ENCODE data around the gene THADA. TPM values are rescaled to one million over a fixed set of nuclear protein-coding genes. Genes with fewer than 3 reads are reported as not detected.

Gene THADA
- total RNA-seq, 1 experiment from 2014 or later = 22.0 TPM

DNA sequence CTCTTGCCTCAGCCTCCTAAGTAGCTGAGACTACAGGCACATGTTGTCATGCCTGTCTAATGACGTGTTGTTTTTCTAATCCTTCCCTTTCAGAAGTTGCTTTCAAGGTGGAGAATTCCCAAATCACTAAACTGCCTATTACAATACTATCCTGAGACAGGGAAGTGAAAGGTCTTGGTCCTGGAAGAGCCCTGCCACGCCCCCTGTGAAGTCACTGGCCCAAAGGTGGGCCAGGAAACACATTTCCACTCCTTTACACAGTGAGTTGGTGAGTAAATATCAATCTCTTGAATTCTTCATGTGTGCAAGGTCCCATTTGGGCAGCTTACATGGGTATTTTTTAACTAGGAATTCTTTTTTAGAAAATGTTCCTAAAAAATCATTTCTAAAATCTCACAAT lies 150.1 kb downstream of the THADA start:
- no peak for DNase-seq (ENCODE audit: low read depth)

DNA sequence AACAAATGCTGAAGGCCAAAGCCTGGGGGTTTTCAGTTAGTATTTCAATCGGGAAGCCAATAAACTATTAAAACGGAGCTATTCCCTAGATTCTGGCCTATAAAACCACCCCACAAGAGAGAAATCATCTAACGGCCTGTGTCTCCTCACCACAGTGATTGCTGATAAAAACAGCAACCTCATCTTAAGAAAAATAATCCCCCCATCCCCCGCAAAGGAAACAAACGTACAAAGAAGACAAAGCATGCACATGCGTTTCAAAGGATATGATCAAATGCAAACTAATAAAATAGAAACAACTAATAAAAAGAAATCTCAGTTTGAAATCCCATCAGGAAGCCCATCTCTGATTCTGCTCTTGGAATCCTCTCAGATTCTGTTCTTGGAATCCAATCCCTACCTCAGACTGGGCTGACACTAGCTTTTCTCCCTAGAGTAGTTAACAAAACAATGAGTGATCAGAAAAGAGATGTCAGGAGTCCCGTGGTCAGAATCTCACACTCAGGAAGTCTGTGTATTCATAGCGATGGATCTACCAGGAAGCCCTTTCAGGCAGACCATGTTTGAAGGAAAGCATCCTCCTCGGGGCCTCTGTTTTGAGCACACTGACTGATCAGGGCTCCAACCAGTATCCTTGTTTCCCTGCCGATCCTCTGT lies 150.7 kb downstream of the THADA start:
- no peak for DNase-seq (ENCODE audit: low read depth)

DNA sequence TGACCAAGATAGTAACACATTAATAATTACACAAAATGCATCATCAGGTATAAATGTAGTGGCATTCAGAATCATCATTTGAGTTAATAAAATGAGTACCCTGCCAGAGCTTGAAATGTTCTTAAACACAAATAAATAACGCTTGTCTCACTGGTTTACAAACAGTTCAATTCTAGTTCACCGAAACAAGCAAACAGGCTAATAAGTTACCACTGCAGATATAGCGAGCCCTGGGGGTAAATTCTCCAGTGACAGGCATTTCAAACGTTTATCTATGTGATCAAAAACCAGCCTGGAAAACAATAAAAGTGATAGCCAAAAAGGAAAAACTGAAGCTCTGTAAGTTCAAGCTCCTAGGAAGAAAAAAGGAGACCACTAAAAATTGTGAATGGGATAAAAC lies 152.6 kb downstream of the THADA start:
- DNase-seq (ENCODE audit: low read depth) = no peak

DNA sequence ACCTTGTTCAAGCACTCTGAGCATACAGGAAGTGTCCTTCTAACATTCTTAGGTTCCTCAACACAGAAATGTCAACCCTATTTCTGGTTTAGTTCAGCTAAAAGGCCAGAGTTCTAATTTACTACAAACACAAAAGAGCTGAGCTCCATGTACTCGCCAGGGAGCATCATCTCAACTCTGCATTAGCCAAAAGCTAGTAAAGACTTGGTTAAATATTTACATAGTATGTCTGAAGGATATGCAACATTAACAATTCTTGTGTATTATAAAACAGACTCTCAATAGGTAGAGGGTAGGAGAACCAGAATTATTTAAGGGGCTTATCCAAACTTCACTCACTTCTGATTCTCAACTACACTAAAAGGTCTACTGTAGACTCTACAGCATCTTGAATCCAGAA lies 154.6 kb downstream of the THADA start:
- no peak for DNase-seq (ENCODE audit: low read depth)

DNA sequence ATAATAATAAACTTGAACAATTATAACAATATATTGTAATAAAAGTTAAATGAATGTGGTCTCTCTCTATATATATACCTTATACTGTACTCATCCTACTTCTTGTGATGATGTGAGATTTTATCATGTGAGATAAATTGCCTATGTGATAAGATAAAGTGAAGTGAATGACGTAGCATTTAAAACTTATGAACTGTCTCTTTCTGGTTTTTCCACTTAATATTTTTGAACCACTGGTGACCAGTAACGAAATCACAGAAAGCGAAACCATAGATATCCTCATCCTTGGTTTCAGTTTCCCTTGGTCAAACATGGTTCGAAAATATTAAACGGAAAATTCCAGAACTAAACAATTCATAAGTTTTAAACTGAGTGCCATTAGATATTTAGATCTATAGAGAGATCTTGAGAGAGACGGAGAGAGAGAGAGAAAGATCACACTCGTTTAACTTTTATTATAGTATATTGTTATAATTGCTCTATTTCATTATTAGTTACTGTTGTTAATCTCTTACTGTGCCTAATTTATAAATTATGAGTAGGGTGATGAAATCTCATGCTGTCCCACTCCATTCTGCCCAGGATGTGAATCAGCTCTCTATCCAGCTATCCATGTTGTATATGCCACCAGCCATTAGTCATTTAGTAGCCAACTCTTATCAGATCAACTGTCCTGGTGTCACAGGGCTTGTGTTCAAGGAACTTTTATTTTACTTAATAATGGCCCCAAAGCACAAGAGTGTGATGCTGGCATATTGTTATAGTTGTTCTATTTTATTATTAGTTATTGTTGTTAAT lies 156.8 kb downstream of the THADA start:
- peak; percentile 69 for DNase-seq (ENCODE audit: low read depth)

DNA sequence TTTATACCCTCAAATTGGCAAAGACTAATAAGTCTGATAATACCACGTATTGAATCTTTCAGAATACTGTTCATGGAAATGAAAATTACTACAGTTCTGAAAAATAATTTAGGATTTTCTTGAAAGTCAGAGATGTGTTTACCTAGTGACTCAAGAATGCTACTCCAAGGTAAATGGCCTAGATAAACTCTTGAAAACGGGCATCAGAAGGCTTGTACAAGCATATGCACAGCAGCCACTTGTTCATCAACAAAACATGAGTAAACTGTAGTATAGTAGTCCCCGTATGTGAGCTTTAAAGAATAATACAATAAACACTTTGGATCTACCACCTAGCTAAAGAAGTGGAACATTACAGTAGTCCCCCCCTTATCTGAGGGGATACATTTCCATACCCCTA lies 157.5 kb downstream of the THADA start:
- DNase-seq (ENCODE audit: low read depth) = no peak

DNA sequence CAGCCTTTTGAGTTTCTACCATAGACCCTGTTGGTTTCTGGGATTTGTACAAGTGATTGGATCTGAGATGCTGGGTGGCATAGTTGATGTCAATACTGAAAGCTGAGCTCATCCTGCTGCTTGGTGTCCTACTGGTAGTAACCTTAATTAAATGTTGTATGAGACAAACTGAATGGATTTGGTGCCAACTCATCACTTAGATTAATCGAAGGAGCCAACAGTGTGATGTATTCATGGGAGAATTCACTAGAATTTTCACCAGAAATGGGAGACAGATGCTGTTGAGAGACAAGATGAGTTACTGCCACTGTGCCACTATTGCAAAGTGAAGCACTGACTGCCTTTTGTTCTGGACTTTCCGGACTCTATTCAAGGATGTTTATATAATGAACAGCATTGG lies 158.5 kb downstream of the THADA start:
- no peak for DNase-seq (ENCODE audit: low read depth)

DNA sequence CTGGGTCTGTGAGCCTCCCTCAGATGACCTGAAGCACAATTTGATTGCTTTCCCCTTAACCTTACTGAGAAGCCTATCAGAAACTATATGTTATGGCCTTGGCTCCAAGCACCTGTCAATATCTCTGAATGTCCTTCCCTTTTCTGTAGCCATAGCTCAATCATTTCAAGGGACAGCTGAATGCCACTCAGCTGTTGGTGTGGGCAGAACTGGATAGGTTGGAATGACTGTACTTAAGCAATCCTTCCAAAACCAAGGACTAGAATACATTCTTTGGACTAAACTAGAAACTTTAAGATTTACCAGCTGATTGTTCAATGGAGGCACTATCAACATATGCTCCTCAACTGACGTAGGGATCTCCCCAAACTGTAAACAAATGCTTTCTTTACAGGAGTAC lies 159.4 kb downstream of the THADA start:
- no peak for DNase-seq (ENCODE audit: low read depth)

DNA sequence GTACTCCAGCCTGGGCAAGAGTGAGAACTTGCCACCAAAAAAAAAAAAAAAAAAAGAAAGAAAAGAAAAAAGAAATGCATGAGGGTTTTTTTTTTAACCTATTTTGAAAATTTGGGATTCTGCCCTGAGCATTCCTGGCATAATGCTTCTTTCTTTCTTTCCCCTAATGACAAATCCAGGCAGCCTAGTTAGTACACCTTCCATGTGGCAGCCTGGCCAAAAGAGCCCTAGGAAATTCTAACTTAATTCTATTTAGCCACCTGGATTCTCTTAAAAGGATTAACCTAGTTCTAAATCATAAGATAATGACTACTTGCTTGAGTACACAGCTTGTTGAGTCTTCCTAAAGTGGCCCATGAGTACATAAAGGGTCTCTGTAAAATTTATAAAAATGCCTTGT lies 160.1 kb downstream of the THADA start:
- no peak for DNase-seq (ENCODE audit: low read depth)

DNA sequence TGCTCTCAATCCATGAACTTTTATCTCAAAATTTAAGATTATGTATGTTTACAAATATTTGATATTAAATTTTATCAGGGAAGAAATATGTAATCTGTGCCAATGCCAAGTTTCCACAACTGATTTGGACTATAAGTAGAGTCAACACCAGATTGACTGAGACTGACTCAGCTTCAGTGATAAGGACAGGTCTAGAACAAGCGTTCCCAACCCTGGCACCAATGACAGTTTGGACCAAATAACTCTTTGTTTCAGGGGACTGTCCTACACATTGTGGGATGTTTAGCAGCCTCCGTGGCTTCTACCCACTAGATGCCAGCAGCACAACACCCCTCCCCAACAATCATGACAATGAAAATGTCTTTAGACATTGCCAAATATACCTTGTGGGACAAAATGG lies 165.3 kb downstream of the THADA start:
- DNase-seq (ENCODE audit: low read depth) = no peak

DNA sequence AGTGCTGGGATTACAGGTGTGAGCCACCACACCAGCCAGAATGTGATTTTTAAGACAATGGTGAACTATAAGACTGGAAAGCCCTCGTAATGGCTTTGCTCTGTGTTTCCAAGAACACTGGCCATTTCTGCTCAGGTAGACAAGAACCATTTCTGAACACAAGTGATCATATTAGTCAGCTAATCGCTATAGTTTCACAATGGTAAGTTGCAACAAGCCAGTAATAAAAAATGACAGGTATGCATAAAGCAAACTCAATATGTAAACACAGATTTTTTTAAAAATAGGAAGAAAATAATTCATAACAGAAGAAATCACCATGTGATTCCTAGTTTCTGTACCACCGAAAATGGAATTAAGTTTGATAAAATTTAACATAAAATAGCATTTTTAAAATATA lies 166.5 kb downstream of the THADA start:
- no peak for DNase-seq (ENCODE audit: low read depth)

DNA sequence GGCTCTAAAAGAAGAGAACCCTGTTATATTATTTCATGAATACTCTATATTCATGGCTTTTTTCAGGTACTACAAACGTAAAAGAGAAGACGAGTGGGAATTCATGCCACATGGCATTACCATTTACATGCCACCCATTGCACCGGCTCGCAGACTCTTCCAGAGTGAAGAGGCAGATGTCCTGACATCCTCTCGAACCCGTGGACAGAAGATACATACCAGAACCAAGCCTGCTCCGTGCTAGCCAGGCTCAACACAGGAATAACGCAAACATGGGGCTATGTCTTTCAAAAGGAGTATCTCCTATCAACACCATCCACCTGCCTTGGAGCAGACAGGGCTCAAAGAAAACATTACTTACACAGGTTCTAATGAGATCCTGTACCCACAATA lies 168.8 kb downstream of the THADA start:
- no peak for DNase-seq (ENCODE audit: low read depth)

DNA sequence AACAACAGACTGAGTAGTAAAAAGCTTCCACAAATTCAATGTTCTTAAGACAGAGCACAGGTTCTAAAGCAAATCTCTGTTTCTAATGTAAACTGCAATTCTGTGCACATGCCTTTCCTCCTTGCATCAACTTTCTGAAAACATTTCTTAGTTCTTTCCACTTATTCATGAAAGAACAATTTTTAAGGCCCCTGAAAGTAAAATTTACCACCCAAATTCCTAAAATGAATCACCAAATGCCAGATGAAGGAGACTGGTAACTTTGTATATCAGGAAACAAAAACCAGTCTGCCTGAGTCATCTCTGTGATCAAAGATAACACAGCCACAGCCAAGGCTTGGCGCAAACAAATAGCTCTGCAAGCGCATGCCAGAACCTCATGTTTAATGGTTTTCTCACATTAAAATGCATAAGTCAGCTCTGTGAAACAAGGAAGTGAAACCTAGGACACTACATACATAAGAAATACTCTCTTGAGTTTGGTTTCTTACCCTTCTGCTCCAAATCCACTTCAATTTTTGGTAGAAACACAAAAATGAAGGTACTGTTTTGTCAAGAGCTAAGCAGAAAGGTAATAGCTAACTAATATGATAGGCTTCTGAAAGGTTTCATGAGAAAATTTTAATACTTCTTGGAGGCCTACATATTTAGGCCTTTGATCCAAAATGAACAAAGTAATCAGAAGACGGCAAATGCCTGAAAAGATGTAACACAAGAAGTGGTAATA lies 169.4 kb downstream of the THADA start:
- DNase-seq (ENCODE audit: low read depth) = peak; percentile 99

DNA sequence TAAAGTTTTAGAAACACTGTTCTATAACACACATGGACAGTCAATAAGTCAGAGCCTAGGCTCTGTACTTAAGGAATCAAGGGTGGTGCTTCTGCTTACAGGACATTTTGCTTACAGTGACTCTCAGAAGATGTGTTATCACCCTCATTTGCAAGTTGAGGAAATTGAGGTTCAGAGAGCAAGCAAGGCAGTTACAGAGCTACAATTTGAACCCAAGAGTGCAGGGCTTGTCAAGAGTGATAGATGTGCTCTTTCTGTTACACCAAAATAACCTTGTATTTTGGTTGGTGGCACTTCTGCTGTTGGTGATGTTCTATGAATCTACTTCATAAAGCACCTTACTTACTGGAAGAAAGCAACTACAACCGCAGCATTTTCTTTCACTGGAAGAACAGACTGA lies 170.2 kb downstream of the THADA start:
- DNase-seq (ENCODE audit: low read depth) = no peak

DNA sequence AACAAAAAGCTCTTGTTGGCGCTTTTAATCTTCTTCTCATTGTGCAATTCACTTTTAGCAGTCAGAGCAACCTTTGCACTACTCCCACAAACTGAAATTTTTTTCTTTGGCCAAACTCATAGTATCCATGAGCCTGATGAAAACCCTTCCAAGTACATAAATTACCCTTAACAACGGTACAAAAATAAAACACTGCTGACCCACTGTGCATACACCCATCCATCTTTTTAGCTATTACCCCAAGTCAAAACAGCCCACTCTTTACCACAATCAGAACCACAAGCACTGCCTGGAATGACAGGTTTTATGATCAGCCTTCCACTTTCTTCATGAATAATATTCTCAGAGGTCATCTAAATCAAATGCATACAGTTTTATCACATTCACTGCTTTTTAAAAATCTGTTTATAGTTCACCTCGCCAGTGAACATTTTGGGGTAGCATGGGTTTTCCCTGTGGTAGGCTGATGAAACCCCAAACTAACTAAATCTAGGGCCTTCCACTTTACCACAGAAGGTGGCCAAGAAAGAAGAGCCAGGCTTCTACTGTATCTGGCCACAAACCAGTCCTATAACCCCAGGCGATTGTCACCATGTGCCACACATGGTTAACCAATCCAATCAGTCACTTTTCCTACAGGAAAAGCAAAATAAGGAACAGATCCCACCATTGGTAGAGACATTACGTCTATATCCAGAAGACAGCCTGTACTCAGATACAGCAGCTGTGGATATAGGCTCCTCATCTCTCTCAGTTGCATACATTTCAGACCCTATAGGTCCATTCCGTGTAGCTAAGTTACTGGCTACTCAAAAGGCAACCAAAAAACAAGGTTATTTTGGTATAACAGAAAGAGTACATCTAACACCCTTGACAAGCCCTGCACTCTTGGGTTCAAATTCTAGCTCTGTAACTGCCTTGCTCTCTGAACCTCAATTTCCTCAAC lies 171.3 kb downstream of the THADA start:
- peak; percentile 42 for DNase-seq (ENCODE audit: low read depth)

DNA sequence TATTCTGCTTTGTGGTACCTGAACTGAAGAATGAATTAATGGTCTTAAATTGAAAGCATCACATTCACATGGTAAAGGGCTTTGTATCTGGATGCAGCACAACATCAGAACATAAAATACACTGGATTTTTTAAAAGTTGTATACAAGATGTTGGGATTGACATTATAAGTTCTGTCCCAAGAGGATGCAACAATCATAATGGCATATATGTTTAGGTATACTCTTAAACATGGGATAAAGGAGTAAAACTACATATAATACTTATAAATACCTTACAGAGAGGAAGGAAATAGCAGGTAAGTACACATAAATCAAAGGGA lies 171.9 kb downstream of the THADA start:
- DNase-seq (ENCODE audit: low read depth) = no peak

DNA sequence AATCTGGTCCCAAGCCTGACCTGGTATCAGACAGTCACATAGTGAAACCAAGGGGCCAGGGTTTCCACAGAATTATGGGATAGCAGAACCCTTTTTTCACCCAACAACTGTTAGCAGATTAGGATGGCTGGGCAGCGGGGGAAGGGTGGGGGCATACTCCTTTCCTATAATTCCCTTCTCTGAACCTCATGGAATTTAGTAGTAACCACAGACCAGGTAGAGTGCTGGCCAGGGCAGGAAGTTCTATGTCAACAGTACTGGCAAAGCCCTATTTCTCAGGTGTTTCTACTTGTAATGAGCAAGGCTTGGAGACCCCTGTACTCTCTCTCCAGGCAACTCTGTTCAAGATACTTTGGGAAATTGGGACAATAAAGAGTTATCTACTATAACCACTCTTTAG lies 174.6 kb downstream of the THADA start:
- DNase-seq (ENCODE audit: low read depth) = no peak

DNA sequence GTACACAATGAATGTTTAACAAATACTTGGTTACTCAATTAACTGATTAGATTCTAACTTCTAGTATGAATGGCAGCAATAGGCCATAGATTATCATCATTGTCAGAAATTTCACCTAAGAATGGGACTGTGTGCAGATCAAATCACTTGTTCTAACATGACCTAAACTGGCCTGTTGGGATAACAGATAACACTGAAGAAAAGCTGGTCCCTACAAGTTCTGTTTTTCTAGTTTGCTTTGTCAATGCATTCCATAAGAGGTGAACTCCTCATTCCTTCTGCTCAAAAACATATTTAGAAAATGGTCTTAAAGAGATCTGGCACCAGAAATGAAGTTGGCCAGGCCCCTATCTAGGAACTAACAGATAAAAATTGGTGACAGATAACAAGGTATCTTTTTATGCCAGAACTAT lies 175.4 kb downstream of the THADA start:
- no peak for DNase-seq (ENCODE audit: low read depth)

DNA sequence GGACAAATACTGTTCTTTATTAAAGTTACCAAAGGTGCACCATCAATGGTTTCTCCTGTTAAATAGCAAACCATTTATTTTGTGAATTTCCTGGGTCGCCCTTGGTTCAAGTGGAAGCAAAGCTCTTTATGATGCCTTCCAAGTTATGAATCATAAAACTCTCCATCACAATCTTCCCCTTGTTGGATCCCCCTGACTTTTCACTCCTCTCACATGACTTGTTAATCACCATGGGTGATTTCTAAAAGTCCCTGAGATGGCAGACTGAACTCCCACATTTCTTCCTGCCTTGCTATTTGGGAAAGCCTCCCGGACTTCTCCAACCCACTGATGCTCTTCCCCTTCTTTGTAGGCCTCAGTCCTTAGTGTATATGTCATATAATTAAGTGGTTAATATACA lies 176.0 kb downstream of the THADA start:
- no peak for DNase-seq (ENCODE audit: low read depth)

DNA sequence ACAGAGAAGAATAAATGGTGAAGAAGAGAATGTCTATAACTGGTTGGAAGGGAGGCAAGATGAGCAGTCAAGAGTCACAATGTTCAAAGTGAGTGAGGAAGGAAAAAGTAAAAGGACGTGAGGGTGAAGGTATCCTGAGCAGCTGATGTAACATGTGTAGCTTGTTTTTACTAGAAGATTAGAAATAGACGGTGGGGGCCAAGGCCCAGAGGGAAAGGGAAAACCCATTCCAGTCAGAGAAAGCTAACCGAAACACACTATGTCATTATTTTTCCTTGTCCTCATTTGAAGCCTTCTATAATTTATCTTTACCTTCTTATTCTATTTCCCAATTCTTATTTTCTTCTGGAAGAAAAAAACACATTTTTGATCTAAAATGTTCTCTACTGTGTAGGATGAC lies 176.6 kb downstream of the THADA start:
- no peak for DNase-seq (ENCODE audit: low read depth)

DNA sequence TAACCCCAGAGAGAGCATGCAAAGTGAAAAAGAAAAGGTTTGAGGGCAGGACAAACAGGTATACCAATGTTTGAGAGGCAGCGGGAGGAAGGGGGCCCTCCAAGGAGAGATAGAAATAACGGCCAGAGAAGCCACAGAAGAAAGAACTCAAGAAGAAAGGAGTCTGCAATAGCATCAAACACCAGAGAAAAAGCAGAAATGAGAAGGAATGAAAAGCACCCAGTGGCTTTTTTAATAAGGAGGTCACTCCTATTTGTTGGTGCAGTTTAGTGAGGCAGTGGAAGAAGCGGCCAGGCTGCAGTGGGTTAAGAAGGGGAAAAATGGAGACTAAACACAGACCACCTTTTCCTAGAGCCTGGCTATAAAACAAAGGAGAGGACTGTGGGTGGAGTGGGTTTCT lies 177.2 kb downstream of the THADA start:
- no peak for DNase-seq (ENCODE audit: low read depth)

DNA sequence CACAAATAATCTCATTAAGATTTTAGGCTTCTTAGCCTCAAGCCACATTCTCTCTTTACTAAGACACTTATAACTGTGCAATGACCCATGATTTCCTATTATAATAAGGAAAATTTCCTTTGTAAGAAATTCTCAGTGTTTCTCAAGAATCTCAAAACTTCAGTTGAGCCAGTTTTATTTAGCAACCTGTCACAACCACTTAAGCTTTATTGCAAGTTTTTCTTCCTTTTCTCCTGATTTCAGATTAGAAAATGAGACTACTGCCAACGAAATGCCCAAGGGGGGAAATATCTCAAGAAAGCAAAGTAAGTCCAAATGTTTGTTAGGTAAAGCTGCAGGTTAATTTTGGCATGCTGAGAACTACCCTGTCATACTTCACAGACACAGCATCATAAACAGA lies 178.5 kb downstream of the THADA start:
- DNase-seq (ENCODE audit: low read depth) = no peak

All from RPMI7951 (cell line).